KG1 (cell line): ENCODE data around the gene IFI44L.

Source experiments
- DNase-seq: peaks from one replicate; lab custom pipeline; 2025; lab: John Stamatoyannopoulos, UW

Gene IFI44L

DNA sequence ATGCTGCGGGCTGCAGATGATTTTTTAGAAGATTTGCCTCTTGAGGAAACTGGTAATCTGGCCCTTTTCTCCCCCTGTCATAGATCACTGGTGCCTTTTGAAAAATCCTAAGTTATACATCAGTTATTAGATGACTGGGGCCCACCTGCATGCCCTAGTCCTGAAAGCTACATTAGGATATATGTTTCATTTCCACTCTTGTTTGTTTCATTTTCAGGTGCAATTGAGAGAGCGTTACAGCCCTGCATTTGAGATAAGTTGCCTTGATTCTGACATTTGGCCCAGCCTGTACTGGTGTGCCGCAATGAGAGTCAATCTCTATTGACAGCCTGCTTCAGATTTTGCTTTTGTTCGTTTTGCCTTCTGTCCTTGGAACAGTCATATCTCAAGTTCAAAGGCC lies 21.3 kb downstream of the IFI44L start:
- DNase-seq, result no peak

GRCh38 chr1:78645723-78646122 lies 25.5 kb downstream of the IFI44L start:
- no peak for DNase-seq

DNA sequence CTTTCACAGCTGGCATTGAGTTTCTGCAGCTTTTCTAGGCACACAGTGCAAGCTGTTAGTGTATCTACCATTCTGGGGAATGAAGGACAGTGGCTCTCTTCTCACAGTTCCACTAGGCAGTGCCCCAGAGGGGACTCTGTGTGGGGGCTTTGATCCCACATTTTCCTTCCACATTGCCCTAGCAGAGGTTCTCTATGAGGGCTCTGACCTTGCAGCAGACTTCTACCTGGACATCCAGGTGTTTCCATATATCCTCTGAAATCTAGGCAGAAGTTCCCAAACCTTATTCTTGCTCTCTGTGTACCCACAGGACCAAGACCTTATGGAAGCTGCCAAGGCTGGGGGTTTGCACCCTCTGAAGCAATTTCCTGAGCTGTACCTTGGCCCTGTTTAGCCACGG lies 27.0 kb downstream of the IFI44L start:
- no peak for DNase-seq

DNA sequence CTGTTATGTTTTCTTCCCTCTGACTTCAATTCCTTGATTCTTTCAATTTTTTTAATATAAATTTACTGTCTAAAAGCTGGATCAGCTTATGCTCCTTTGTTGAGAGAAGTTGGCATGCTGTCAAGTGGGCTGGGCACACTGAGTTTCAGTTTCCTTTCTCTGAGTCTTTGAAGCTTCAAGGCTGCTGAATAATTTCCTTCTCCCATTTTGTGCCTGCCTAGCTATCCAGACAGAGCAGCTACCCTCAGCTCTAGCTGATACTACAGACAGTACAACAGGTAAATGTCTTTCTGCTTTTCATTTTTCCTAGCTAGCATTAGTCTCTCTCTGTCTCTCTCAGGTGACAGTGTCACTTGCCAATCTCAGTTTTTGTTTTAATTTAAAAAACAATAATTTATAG lies 29.4 kb downstream of the IFI44L start, which contains the start of gene IFI44:
TSS of gene IFI44 (plus strand) at position 204 of the 400 bp plus-strand sequence. CDS start 365 bp downstream, outside the sequence.
- peak; percentile 78 for DNase-seq

GRCh38 chr1:78650114-78650660 lies 29.9 kb downstream of the IFI44L start:
- no peak for DNase-seq

GRCh38 chr1:78651241-78651640 lies 31.0 kb downstream of the IFI44L start:
- peak; percentile 58 for DNase-seq

- no peak for DNase-seq
Measured at GRCh38 chr1:78652019-78652560, 31.8 kb downstream of the IFI44L start.

- DNase-seq, result no peak
Measured at GRCh38 chr1:78658901-78659300, 38.7 kb downstream of the IFI44L start.

DNA sequence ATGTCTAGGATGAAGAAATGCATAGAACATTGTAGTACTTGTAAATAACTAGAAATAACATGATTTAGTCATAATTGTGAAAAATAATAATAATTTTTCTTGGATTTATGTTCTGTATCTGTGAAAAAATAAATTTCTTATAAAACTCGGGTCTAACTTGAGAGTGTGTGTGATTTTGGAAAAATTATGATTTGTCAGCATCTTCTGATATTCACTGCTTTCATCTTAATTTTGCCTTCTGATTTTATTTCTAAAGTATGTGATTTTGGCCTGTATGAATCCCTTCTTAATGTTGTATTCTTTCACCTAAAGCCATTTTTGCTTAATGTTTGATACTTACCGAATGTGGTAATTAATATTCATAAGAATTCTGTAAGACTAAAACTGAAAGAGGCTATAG lies 43.7 kb downstream of the IFI44L start:
- DNase-seq, result no peak

GRCh38 chr1:78664763-78665162 lies 44.5 kb downstream of the IFI44L start:
- DNase-seq, result no peak

DNA sequence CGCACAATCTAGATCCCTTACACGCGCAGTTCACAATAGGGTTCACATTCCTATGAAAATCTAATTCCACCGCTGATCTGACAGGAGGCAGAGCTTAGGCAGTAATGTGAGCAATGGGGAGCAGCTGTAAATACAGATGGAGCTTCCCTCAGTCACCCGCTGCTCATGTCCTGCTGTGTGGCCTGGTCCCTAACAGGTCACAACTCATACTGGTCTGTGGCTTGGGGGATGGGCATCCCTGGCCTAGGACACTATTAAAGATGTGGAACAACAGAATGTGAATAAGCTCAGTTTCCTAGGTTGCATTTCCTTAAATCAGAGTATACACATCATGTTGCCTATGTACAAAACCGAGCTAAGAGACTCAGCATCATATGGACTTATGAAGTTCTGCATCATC lies 45.6 kb downstream of the IFI44L start:
- DNase-seq, result no peak

DNA sequence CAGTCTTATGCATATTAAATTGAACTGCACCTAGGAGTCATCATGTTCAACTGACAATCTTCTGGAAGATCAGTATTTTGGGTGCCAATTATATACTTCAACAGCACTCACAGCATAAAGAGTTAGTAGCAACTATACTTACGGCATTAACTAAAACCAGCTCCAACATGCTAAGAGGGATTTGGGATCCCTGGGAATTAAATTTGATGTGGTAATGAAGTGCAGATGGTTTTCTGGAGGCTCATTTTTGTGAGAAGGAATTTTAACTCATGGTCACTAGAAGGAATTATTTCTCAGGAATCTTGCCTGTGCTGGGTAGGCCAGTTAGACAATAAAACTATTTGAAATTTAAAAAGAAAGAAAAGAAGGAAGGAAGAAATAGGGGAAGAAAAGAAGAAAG lies 47.7 kb downstream of the IFI44L start:
- no peak for DNase-seq

- DNase-seq, result no peak
Measured at GRCh38 chr1:78668427-78668826, 48.2 kb downstream of the IFI44L start.

DNA sequence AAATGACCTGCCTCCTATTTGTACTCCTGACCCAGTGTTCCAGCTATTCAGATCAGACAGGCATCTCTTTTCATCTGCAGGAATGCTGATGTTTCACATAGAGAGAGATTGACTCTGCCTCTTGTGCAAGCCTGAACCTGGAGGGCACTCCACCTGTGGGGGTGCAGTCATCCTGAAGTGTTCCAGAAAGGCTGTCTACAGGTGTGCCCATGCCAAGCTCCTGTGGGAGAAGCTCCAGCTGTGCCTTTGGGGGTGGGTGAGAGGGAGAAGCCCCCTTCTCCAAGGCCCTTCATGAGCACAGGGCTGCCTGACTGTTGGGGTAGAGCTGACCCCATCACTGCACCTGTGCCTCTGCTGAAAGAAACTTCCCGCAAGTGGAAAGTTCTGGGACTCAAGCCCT lies 52.2 kb downstream of the IFI44L start:
- DNase-seq, result no peak

DNA sequence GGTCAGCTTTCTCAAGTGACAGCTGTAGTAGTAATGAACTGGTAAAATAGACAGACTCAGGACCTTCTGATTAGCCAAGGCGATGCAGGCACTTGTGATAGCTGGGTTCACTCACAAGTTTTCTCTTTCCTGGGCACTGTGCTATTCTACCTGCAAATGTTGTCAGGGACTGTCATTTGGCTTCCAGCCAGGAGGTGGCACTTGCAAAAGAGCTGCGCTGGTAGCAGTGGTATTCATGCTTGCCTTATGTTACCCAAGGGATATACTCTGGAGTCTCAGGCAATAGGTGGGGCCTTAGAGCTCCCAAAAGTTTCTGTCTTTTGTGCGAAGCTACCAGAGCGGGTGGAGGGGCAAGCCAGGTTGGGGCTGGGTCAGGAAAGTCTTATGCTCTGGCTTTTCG lies 52.9 kb downstream of the IFI44L start:
- DNase-seq, result no peak

DNA sequence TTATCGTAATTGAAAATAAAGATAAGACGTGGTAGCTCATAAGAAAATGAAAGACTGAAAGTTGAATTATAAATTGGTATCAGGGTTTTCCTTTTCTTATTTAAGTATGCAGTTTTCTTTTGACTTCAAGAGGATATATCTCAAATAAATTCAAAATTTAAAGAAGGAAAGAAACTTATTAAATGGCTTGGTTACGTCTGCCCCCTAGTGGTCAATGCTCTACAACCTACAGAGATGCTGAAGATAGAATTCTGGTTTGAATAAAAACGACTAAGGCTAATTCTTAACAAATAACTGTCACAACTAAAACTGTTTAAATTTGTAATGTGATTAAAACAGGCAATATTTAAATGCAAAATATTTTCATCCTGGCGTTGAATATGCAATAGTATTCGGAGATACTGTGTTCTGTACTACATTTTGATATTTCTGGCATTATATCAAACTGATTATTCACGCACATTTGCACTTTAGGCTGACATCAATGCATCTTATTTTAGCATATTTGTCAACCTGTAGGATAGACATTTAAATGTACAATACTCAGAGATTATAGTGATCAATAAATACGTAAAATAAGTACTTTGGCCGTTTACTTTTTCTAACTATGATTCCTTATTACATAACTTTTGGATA lies 56.2 kb downstream of the IFI44L start:
- DNase-seq, result peak; percentile 65

DNA sequence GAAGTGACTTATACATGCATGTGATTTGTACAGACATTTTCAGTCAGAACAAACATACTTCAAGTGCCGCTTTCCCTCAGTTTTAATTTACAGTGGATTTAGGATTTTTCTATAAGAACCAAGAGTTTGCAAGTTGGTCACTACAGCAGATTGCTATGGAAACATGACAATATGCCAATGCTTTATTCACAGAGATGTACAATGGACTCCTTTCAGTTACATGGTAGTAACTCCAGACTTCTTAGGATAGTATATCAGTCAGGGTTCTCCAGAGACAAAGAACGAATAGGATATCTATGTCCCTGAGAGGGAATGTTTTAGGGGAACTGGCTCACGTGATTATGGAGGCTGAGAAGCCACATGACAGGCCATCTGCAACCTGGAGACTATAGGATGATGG lies 56.7 kb downstream of the IFI44L start:
- no peak for DNase-seq

DNA sequence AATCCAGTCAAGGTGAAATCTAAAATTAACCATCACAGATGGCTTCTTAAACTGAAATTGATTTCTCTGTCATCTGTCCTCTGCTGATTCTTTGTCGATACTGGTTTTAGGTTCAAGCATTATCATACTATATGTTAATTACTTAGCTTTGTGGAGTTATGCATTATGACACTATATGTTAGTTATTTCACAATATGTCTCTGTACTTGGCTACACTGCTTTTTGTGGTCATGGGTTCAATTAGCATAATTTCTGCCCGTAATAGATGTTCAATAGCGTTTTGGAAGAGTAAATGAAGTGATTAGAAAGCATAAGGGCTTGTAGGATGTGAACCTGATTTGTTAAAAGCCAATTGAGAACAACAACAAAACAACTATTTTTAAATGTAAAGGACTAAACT lies 57.5 kb downstream of the IFI44L start:
- no peak for DNase-seq

DNA sequence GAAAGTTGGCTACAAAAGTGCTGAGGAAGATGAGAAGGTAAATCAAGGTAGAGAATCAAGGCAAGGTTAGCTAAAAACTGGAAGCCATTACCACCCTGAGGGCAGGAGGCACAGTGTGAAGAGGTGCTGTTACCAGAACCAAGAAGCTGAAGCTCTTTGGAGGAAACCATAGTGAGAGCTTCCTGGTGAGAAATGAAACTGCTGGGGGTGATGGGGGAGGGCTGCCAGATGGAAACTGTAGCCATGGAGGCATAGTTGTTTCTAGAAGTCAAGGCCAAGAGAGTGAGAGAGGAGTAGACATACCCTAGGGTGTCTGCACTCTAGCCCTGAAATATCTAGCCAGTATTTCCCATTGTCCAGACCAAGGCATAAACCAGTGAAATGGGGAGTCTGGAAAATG lies 58.1 kb downstream of the IFI44L start:
- no peak for DNase-seq

- DNase-seq, result no peak
Measured at GRCh38 chr1:78681265-78681664, 61.0 kb downstream of the IFI44L start.

DNA sequence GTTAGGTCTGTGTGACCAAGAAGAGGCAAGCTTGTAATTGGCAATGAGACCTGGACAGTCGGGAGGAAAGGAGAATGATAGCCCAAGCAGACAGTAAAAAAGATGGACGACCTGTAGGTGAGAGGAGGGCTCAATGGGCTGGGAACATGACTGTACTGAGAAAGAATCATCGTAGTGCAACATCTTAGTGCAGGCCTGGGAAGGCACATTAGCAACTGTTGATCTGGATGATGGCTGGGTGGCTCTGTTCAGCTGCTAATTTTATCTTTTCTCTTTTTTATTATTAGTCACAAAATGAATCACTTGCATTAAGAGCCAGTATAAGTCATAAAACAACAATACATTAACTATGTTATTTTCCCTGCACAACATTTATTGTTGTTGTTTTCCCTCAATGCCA lies 62.2 kb downstream of the IFI44L start:
- DNase-seq, result no peak

DNA sequence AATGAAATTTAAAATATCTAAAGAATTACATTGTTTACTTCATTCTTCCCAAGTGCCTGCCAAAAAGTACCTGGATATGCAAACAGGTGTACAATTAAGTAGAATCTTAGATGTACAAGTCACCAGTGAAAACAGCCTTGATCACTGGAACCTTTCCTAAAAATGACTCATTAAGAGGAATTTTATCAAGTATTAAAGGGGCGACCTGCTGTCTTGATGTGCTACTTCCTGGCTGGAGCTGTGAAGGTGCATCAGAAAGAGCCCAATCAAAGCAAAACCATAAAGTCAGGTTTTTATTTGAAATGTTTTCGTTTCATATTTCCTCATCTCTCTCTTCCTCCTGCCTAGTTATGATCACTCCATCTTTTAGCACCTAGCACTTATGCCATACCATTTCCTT lies 62.8 kb downstream of the IFI44L start:
- DNase-seq, result no peak

DNA sequence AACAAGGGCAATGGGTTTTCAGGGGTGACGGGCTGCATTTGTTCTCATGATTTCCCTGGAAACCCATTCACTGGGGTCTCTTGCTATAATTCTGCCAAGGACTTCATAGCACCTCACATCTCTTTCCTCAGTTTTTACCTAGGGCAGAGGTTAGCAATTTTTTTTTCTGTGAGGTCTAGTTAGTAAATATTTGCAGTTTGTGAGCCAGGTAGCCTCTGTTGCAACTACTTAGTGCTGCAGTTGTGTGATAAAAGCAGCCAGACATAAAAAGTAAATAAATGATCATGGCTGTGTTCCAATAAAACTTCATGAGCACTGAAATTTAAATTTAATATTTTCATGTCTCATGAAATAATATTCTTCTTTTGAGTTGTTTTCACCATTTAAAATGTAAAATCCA lies 67.1 kb downstream of the IFI44L start:
- no peak for DNase-seq

DNA sequence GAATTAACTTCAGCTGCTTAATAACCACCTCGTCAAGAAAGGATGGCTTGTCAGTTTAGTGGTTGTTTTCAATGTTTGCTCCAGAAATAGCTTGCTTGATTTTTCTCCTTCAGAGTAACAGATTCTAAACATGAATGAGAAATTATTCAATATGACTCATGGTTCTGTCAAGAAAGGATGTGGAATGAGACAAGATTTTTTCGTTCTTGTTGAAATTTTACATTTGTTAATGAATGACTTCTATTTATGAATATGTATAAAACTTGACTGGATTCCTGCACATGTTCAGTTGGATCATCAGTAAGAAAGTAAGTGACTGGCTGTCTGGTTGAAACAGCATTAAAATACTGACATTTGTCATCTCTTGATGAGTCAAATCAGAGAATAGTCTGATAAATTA lies 67.7 kb downstream of the IFI44L start:
- DNase-seq, result no peak
